Osteocyte (in vitro differentiated cells): ENCODE measurements around the gene SFTPD. TPM values are rescaled to one million over a fixed set of nuclear protein-coding genes. Genes with fewer than 3 reads are reported as not detected.
A peak's percentile ranks its signal among the peaks of the same experiment; 100 is the strongest.

Experiments used
- DNase-seq: peaks from one replicate; pipeline ENCODE4 v3.0.0; 2021; ENCODE audit warnings: mixed read lengths; ENCODE audit not compliant: unreplicated experiment; ENCODE audit errors: extremely low spot score
- H3K27ac Mint-ChIP-seq: one replicate; pipeline ENCODE4 v1.8.0; 2021; ENCODE audit warnings: mild to moderate bottlenecking, mixed read lengths; ENCODE audit not compliant: unreplicated experiment
- H3K27me3 Mint-ChIP-seq: one replicate; pipeline ENCODE4 v1.8.0; 2021; ENCODE audit warnings: mixed read lengths; ENCODE audit not compliant: unreplicated experiment
- H3K36me3 Mint-ChIP-seq: one replicate; pipeline ENCODE4 v1.8.0; 2021; ENCODE audit warnings: mixed read lengths; ENCODE audit not compliant: unreplicated experiment
- H3K4me1 Mint-ChIP-seq: one replicate; pipeline ENCODE4 v1.8.0; 2021; ENCODE audit warnings: mixed read lengths; ENCODE audit not compliant: unreplicated experiment
- H3K4me3 Mint-ChIP-seq: one replicate; pipeline ENCODE4 v1.8.0; 2021; ENCODE audit warnings: mild to moderate bottlenecking, moderate library complexity, mixed read lengths; ENCODE audit not compliant: unreplicated experiment
- H3K9me3 Mint-ChIP-seq: one replicate; pipeline ENCODE4 v1.8.0; 2021; ENCODE audit warnings: mixed read lengths; ENCODE audit not compliant: unreplicated experiment
- CTCF ChIP-seq: fragments of 200-600 bp; sonication (generic); IDR thresholded peaks from 2 replicates; pipeline ENCODE4 v1.5.0; 2021; ENCODE audit warnings: antibody characterized with exemption, mild to moderate bottlenecking, moderate library complexity
- total RNA-seq: library from RNA; stranded (reverse); gene quantifications from 2 replicates; pipeline ENCODE4 v1.2.1, GENCODE V29; 2021

Gene SFTPD
- total RNA-seq, 1 donor from 2014 or later: 0.35 TPM

DNA sequence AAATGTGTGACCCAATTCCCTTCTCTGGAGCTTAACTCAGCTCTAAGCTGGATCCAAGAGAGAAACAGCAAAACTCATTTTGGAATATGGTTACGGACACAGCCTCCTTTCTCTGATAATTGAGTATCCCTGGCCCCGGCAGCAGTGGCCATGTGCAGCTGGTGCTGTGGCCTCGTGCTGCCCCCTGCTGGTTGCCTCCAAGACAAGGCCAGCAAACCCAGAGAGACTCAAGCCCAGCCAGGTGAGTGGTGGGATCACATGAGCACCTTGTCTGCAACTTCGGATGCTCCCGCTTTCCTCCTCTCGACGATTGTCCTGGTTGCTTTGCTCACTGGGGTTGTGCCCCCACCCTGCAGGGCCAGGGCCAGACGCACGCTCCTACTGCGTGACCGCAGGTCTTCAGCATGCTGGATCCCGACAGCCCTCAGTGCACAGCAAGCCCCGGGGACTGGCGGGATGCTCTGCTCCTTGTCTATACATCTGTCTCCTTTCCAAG, 19.4 kb downstream of the SFTPD start:
- DNase-seq: peak; percentile 90
- H3K9me3 Mint-ChIP-seq: no peaks in the 10 kb centered on the region

GRCh38 chr10:79928028-79928583, 20.8 kb downstream of the SFTPD start:
- DNase-seq: peak; percentile 68
- H3K27ac Mint-ChIP-seq: no peak overlapping the region
- H3K4me3 Mint-ChIP-seq: no peak overlapping the region
- no peaks in the 10 kb centered on the region for H3K9me3 Mint-ChIP-seq
- no peak for TF ChIP-seq CTCF
- H3K4me1 Mint-ChIP-seq: peaks cover 4% of the 10 kb centered on the region
- no peaks in the 10 kb centered on the region for H3K36me3 Mint-ChIP-seq
- peaks cover 28% of the 10 kb centered on the region for H3K27me3 Mint-ChIP-seq

More for the DNA sequence above, 19.4 kb downstream of the SFTPD start:
- Mint-ChIP-seq H3K4me1 (peaks cover 4% of the 10 kb centered on the region), H3K4me3 (no peak overlapping the region), H3K36me3 (no peaks in the 10 kb centered on the region), H3K27ac (no peak overlapping the region), H3K27me3 (peaks cover 28% of the 10 kb centered on the region)
- TF ChIP-seq CTCF: peak; percentile 89

GRCh38 chr10:79927111-79927828, 21.6 kb downstream of the SFTPD start:
- DNase-seq: peak; percentile 54
- Mint-ChIP-seq H3K4me3 (no peak overlapping the region), H3K4me1 (no peaks in the 10 kb centered on the region), H3K27ac (no peak overlapping the region), H3K9me3 (no peaks in the 10 kb centered on the region), H3K36me3 (no peaks in the 10 kb centered on the region), H3K27me3 (peaks cover 23% of the 10 kb centered on the region)
- TF ChIP-seq CTCF: no peak

DNA sequence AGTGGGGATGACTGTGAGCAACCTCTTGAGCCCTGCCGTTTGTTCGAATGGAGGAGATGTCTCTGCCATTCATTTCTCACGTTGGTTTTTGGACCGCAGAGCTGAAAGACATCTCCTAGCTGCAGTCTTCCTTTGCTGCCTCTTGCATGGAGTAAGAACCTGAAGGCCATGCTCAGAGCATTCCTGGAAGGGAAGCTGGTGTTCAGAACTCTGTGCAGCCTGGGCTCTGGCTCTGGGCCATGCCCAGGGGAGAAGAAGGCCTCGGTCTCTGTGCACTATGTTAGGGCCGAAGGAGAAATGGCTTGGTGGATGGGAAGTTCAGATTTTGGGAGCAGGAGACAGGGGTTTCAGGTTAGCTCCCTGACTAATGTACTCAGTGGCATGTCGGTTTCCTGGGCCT, 22.9 kb downstream of the SFTPD start:
- peaks cover 19% of the 10 kb centered on the region for H3K27me3 Mint-ChIP-seq

More for the DNA sequence above, 22.9 kb downstream of the SFTPD start:
- Mint-ChIP-seq H3K36me3 (no peaks in the 10 kb centered on the region), H3K27ac (no peak overlapping the region), H3K4me1 (no peaks in the 10 kb centered on the region), H3K9me3 (no peaks in the 10 kb centered on the region), H3K4me3 (no peak overlapping the region)
- DNase-seq: peak; percentile 69
- no peak for TF ChIP-seq CTCF
